GM23248 (cell line): Measurements from ENCODE around the gene CFAP20DC. TPM values are rescaled to one million over a fixed set of nuclear protein-coding genes. Genes with fewer than 3 reads are reported as not detected.

ENCODE experiments used
- DNase-seq: peaks from one replicate; pipeline ENCODE4 v3.0.0-alpha.2; 2015
- H2AFZ ChIP-seq: fragments of 200-600 bp; sonication (generic); 2 replicates; pipeline ENCODE4 v1.6.1; 2016; ENCODE audit warnings: antibody characterized with exemption
- H3F3A ChIP-seq: fragments of 200-600 bp; sonication (generic); 2 replicates; pipeline ENCODE4 v1.6.1; 2016; ENCODE audit warnings: mild to moderate bottlenecking, antibody characterized with exemption, mixed run types; ENCODE audit not compliant: insufficient read depth
- H3K27ac ChIP-seq: fragments of 200-600 bp; sonication (generic); 2 replicates; pipeline ENCODE4 v1.5.1; 2016; ENCODE audit warnings: mild to moderate bottlenecking
- H3K27me3 ChIP-seq: fragments of 200-600 bp; sonication (generic); replicated peaks from 2 replicates; pipeline ENCODE4 v1.6.1; 2016; ENCODE audit warnings: mild to moderate bottlenecking; ENCODE audit not compliant: insufficient read depth
- H3K36me3 ChIP-seq: fragments of 200-600 bp; sonication (generic); 2 replicates; pipeline ENCODE4 v1.6.1; 2016; ENCODE audit warnings: low read depth, mild to moderate bottlenecking
- H3K4me1 ChIP-seq: fragments of 200-600 bp; sonication (generic); 2 replicates; pipeline ENCODE4 v1.6.1; 2016; ENCODE audit warnings: mild to moderate bottlenecking; ENCODE audit not compliant: insufficient read depth
- H3K4me2 ChIP-seq: fragments of 200-600 bp; sonication (generic); one replicate; pipeline ENCODE4 v1.6.1; 2016; ENCODE audit warnings: mild to moderate bottlenecking; ENCODE audit not compliant: unreplicated experiment
- H3K4me3 ChIP-seq: fragments of 200-600 bp; sonication (generic); 2 replicates; pipeline ENCODE4 v1.5.1; 2016; ENCODE audit warnings: mild to moderate bottlenecking
- H3K79me2 ChIP-seq: fragments of 200-600 bp; sonication (generic); 2 replicates; pipeline ENCODE4 v1.6.1; 2016; ENCODE audit warnings: mild to moderate bottlenecking; ENCODE audit not compliant: insufficient read depth
- H3K9ac ChIP-seq: fragments of 200-600 bp; sonication (generic); 2 replicates; pipeline ENCODE4 v1.6.1; 2016; ENCODE audit warnings: mild to moderate bottlenecking
- H3K9me2 ChIP-seq: fragments of 200-600 bp; sonication (generic); 2 replicates; pipeline ENCODE4 v1.6.1; 2016; ENCODE audit warnings: mixed run types, mild to moderate bottlenecking, moderate library complexity; ENCODE audit not compliant: insufficient read depth
- H3K9me3 ChIP-seq: fragments of 200-600 bp; sonication (generic); one replicate; pipeline ENCODE4 v1.6.1; 2017; ENCODE audit warnings: low read depth
- H4K20me1 ChIP-seq: fragments of 200-600 bp; sonication (generic); 2 replicates; pipeline ENCODE4 v1.6.0; 2016; ENCODE audit not compliant: insufficient read depth
- EZH2 ChIP-seq: fragments of 200-600 bp; sonication (generic); IDR thresholded peaks from 2 replicates; pipeline ENCODE4 v1.6.1; 2018; ENCODE audit warnings: antibody characterized with exemption, mild to moderate bottlenecking; ENCODE audit not compliant: insufficient read depth, poor library complexity, severe bottlenecking
- EZH2phosphoT487 ChIP-seq: fragments of 200-600 bp; sonication (generic); IDR thresholded peaks from 2 replicates; pipeline ENCODE4 v1.6.1; 2018; ENCODE audit warnings: antibody characterized with exemption, moderate library complexity, mild to moderate bottlenecking, low read depth; ENCODE audit not compliant: insufficient read depth
- WGBS, 2 experiments: methylation state at CpG; one replicate each; pipeline ENCODE4 v1.1.6; 2015 to 2017; ENCODE audit warnings: low lambda C conversion rate in 2 of 2, low coverage in 1 of 2; ENCODE audit errors: missing lambda C conversion rate in 2 of 2; 5-methylcytosine and 5-hydroxymethylcytosine counted together
- in situ Hi-C: fragments of 300-500 bp; cut with MboI; formaldehyde crosslinking; loops from 2 replicates; pipeline ENCODE4 v1.15.0; 2020
- polyA plus RNA-seq: library from polyadenylated mRNA; unstranded; fragments of >200 nt; fragmentation: Nextera tagmentation; extraction: Ambion mirVana; gene quantifications from 2 replicates; pipeline ENCODE4 v1.2.1, GENCODE V29; 2016
- total RNA-seq: library from RNA; depleted of rRNA; stranded (reverse); fragments of >200 nt; shearing (Covaris generic); gene quantifications from 2 replicates; pipeline ENCODE4 v1.2.3, GENCODE V29; 2014

CFAP20DC gene
- total and polyA plus RNA-seq, 2 experiments from 2014 or later, result 1.9 to 2.9 TPM

GRCh38 chr3:58962816-58963215 lies 87.0 kb downstream of the CFAP20DC start:
- Histone ChIP-seq H4K20me1 (no peaks in the 10 kb centered on the region), H3K36me3 (no peaks in the 10 kb centered on the region), H3K4me3 (no peak overlapping the region), H3K27me3 (no peaks in the 10 kb centered on the region), H3K9me2 (no peaks in the 10 kb centered on the region), H2AFZ (no peak overlapping the region), H3K9ac (no peak overlapping the region), H3K9me3 (no peaks in the 10 kb centered on the region), H3F3A (peaks cover 13% of the 10 kb centered on the region), H3K79me2 (no peaks in the 10 kb centered on the region), H3K4me2 (no peak overlapping the region), H3K27ac (peak overlapping the region; percentile 30; the same call in 1 of the 2 replicates), H3K4me1 (peaks cover 35% of the 10 kb centered on the region)
- TF ChIP-seq EZH2phosphoT487 (no peak), EZH2 (no peak)
- WGBS, 2 experiments, result 97 to 98% methylated on average over 3 of the region's 3 CpGs
- in situ Hi-C loops, result no loop called here
- DNase-seq, result peak; percentile 54

- H3K27me3 ChIP-seq, result no peaks in the 10 kb centered on the region
- DNase-seq, result peak; percentile 54
- peak overlapping the region; percentile 39 for H2AFZ ChIP-seq
- no peaks in the 10 kb centered on the region for H4K20me1 ChIP-seq
- WGBS, 2 experiments, result 20% methylated on average over 2 of the region's 2 CpGs
- H3K9me3 ChIP-seq, result no peaks in the 10 kb centered on the region
- no peaks in the 10 kb centered on the region for H3K9me2 ChIP-seq
- peak overlapping the region; percentile 30; the same call in 1 of the 2 replicates for H3K27ac ChIP-seq
- H3K4me3 ChIP-seq, result peak overlapping the region; percentile 15; the same call in 1 of the 2 replicates
- no peaks in the 10 kb centered on the region for H3K36me3 ChIP-seq
- TF ChIP-seq EZH2phosphoT487, result no peak
- no peak for TF ChIP-seq EZH2
- no peaks in the 10 kb centered on the region for H3K79me2 ChIP-seq
- in situ Hi-C loops, result no loop called here
- H3K4me2 ChIP-seq, result peak overlapping the region; percentile 51
- 0 out of 2 replicates have a peak overlapping the region, but pooled peaks have one; percentile 11 for H3K9ac ChIP-seq
- H3K4me1 ChIP-seq, result peaks cover 35% of the 10 kb centered on the region
- peaks cover 13% of the 10 kb centered on the region for H3F3A ChIP-seq
Measured at GRCh38 chr3:58962040-58962651, 87.7 kb downstream of the CFAP20DC start.

- no peaks in the 10 kb centered on the region for H3K9me3 ChIP-seq
- no peaks in the 10 kb centered on the region for H3K27me3 ChIP-seq
- 49 to 62% methylated on average over 2 of the region's 2 CpGs for WGBS, 2 experiments
- no peak overlapping the region for H3K4me2 ChIP-seq
- no peak for DNase-seq
- peaks cover 9% of the 10 kb centered on the region; the same call in 1 of the 2 replicates for H3K4me1 ChIP-seq
- H3K4me3 ChIP-seq, result no peak overlapping the region
- in situ Hi-C loops, result no loop called here
- no peaks in the 10 kb centered on the region for H3K9me2 ChIP-seq
- H3K27ac ChIP-seq, result no peak overlapping the region
- TF ChIP-seq EZH2phosphoT487 (no peak), EZH2 (no peak)
- no peak overlapping the region for H2AFZ ChIP-seq
- H3F3A ChIP-seq, result 0 out of 2 replicates have a peak, but pooled peaks cover 12% of the 10 kb centered on the region
- H3K36me3 ChIP-seq, result no peaks in the 10 kb centered on the region
- H4K20me1 ChIP-seq, result no peaks in the 10 kb centered on the region
- no peak overlapping the region for H3K9ac ChIP-seq
- H3K79me2 ChIP-seq, result no peaks in the 10 kb centered on the region
Measured at GRCh38 chr3:58955308-58955707, 94.5 kb downstream of the CFAP20DC start.

GRCh38 chr3:58953288-58953687 lies 96.5 kb downstream of the CFAP20DC start:
- in situ Hi-C loops, result no loop called here
- 97 to 100% methylated on average over 1 of the region's 1 CpG for WGBS, 2 experiments
- no peaks in the 10 kb centered on the region for H4K20me1 ChIP-seq

More at GRCh38 chr3:58953288-58953687, 96.5 kb downstream of the CFAP20DC start:
- Histone ChIP-seq H3K9me2 (no peaks in the 10 kb centered on the region), H3K9me3 (no peaks in the 10 kb centered on the region), H3K79me2 (no peaks in the 10 kb centered on the region), H3K36me3 (no peaks in the 10 kb centered on the region), H3K27ac (no peak overlapping the region), H2AFZ (no peak overlapping the region), H3K4me2 (no peak overlapping the region), H3K9ac (no peak overlapping the region), H3F3A (0 out of 2 replicates have a peak, but pooled peaks cover 12% of the 10 kb centered on the region), H3K4me3 (no peak overlapping the region), H3K4me1 (peaks cover 9% of the 10 kb centered on the region; the same call in 1 of the 2 replicates), H3K27me3 (no peaks in the 10 kb centered on the region)
- DNase-seq, result no peak
- no peak for TF ChIP-seq EZH2
